Stimulated activated CD4-positive, alpha-beta T cell treated with anti-CD3 and anti-CD28 coated beads, Interleukin-12 subunit alpha, Interleukin-12 subunit beta, amount 100 ng/mL, for 4 hours (primary cell): ENCODE measurements around the gene FAM163A.
"Not testable (repeated sequence)": the region's sequence is repeated elsewhere in the genome, so short reads cannot be mapped to it uniquely, and the experiment has no call there.

Experiments
- DNase-seq: peaks from one replicate; pipeline ENCODE4 v3.0.0-alpha.2; 2020

FAM163A gene

GRCh38 chr1:179742717-179743678, at the start of gene FAM163A:
Gene FAM163A (plus strand): TSS chr1:179743291. CDS start chr1:179813098, 69,807 bp downstream.
- DNase-seq, result peak; percentile 7

- DNase-seq, result not testable (repeated sequence)
Observed at GRCh38 chr1:179694530-179694929, 48.6 kb upstream of the FAM163A start.

GRCh38 chr1:179702946-179703539, 40.0 kb upstream of the FAM163A start:
- no peak for DNase-seq

- DNase-seq, result peak; percentile 39
Observed at GRCh38 chr1:179706339-179706941, 36.7 kb upstream of the FAM163A start.

GRCh38 chr1:179707406-179707805, 35.7 kb upstream of the FAM163A start:
- no peak for DNase-seq

- DNase-seq, result no peak
Observed at GRCh38 chr1:179708434-179709195, 34.5 kb upstream of the FAM163A start.

- no peak for DNase-seq
Observed at GRCh38 chr1:179709841-179710329, 33.2 kb upstream of the FAM163A start.

GRCh38 chr1:179714159-179714558, 28.9 kb upstream of the FAM163A start:
- DNase-seq, result no peak

GRCh38 chr1:179714623-179715022, 28.5 kb upstream of the FAM163A start:
- no peak for DNase-seq

- no peak for DNase-seq
Observed at GRCh38 chr1:179719272-179719671, 23.8 kb upstream of the FAM163A start.

GRCh38 chr1:179728271-179728670, 14.8 kb upstream of the FAM163A start:
- DNase-seq, result no peak

GRCh38 chr1:179729881-179730280, 13.2 kb upstream of the FAM163A start:
- DNase-seq, result no peak

GRCh38 chr1:179731643-179732042, 11.4 kb upstream of the FAM163A start:
- no peak for DNase-seq

- no peak for DNase-seq
Observed at GRCh38 chr1:179742291-179742690, 800 bp upstream of the FAM163A start.

- DNase-seq, result no peak
Observed at GRCh38 chr1:179743679-179744400, 749 bp downstream of the FAM163A start.

- no peak for DNase-seq
Observed at GRCh38 chr1:179744401-179745130, 1.5 kb downstream of the FAM163A start.

GRCh38 chr1:179745131-179745611, 2.1 kb downstream of the FAM163A start:
- no peak for DNase-seq

- no peak for DNase-seq
Observed at GRCh38 chr1:179745743-179746142, 2.7 kb downstream of the FAM163A start.

- no peak for DNase-seq
Observed at GRCh38 chr1:179747611-179748010, 4.5 kb downstream of the FAM163A start.

- no peak for DNase-seq
Observed at GRCh38 chr1:179748772-179749171, 5.7 kb downstream of the FAM163A start.

GRCh38 chr1:179750630-179751029, 7.5 kb downstream of the FAM163A start:
- no peak for DNase-seq
